Motor neuron (in vitro differentiated cells): ENCODE data around the gene VAPA. TPM values are rescaled to one million over a fixed set of nuclear protein-coding genes. Genes with fewer than 3 reads are reported as not detected.

Experiments
- ATAC-seq, 8 experiments: fragments of 200-7000 bp; cut with Tn5 transposase; replicated peaks in 6 of 8; 2 replicates each; pipeline ENCODE4 v1.8.0; 2021; ENCODE audit warnings: mild to moderate bottlenecking in 8 of 8, moderate library complexity in 8 of 8
- H3K27ac ChIP-seq, 2 donors: fragments of 250-450 bp; sonication (Bioruptor Pico); 2 replicates each; pipeline ENCODE4 v1.9.0; 2021; ENCODE audit warnings: antibody characterized with exemption in 2 of 2, mild to moderate bottlenecking in 2 of 2, moderate library complexity in 1 of 2
- H3K4me1 ChIP-seq, 2 donors: fragments of 250-450 bp; sonication (Bioruptor Pico); replicated peaks in 1 of 2; 2 replicates each; pipeline ENCODE4 v1.6.1; 2021; ENCODE audit warnings: antibody characterized with exemption in 2 of 2, mild to moderate bottlenecking in 2 of 2, moderate library complexity in 1 of 2
- H3K4me3 ChIP-seq, 5 donors: fragments of 250-450 bp; sonication (Bioruptor Pico); 2 replicates each; pipeline ENCODE4 v1.9.0; 2021; ENCODE audit warnings: antibody characterized with exemption in 5 of 5, mild to moderate bottlenecking in 5 of 5, moderate library complexity in 4 of 5
- WGBS, 10 experiments: fragments of 450-650 bp; shearing (Covaris generic); methylation state at CpG; one replicate each; pipeline ENCODE4 v1.0.0; 2022; 5-methylcytosine and 5-hydroxymethylcytosine counted together
- in situ Hi-C, 9 experiments: fragments of 400-800 bp; cut with MboI; loops; one replicate each; pipeline ENCODE4 v1.15.0; 2021; ENCODE audit warnings: low sequenced_read_pairs in 9 of 9, low pct_unique_long_range_greater_than_20kb in 2 of 9; ENCODE audit not compliant: unreplicated experiment in 9 of 9
- total RNA-seq, 8 experiments: library from RNA; unstranded; fragments of 300-600 nt; gene quantifications; 2 replicates each; pipeline versions ENCODE4 v1.2.3 to v1.2.4, GENCODE V29; 2022

Gene VAPA
- total RNA-seq, 8 experiments from 2014 or later = 81.6 to 188 (median 123) TPM

- Histone ChIP-seq H3K27ac (no peak overlapping the region), H3K4me1 (peaks cover 3 to 6% of the 10 kb centered on the region in 2 donors), H3K4me3 (no peak overlapping the region)
- 64 to 100% (median 92%) methylated on average over 1 of the region's 1 CpG; no CpG with 5 or more reads in 1 of the 10 experiments for WGBS, 10 experiments
- no peak for ATAC-seq
- in situ Hi-C loops = loop anchor here in 3 of 9 experiments (25.0 kb wide), 1 partner anchor 553 kb away; no protein-coding TSS in a partner anchor
Observed at GRCh38 chr18:9959564-9959963, 45.7 kb downstream of the VAPA start.

- WGBS, 10 experiments = 8 to 85% (median 62%) methylated on average over 4 to 7 of the region's 7 CpGs; no CpG with 5 or more reads in 1 of the 10 experiments
- Histone ChIP-seq H3K4me3 (no peak overlapping the region), H3K27ac (no peak overlapping the region), H3K4me1 (peaks cover 3 to 6% of the 10 kb centered on the region in 2 donors)
- in situ Hi-C loops = loop anchor here in 5 of 9 experiments (10.0 to 25.0 kb wide), 2 partner anchors 552 to 554 kb away; no protein-coding TSS in a partner anchor
- ATAC-seq = peak in 3 of 8 experiments; percentile 38 to 83 (median 46)
Observed at GRCh38 chr18:9960258-9960904, 46.6 kb downstream of the VAPA start.

- ATAC-seq = peak in 6 of 8 experiments; percentile 33 to 61 (median 44)
- in situ Hi-C loops = loop anchor here in 5 of 9 experiments (10.0 to 25.0 kb wide), 2 partner anchors 551 to 554 kb away; no protein-coding TSS in a partner anchor
- WGBS, 10 experiments = 0 to 84% (median 76%) methylated on average over 1 to 3 of the region's 3 CpGs; no CpG with 5 or more reads in 2 of the 10 experiments
- H3K27ac ChIP-seq = no peak overlapping the region
- no peak overlapping the region for H3K4me3 ChIP-seq
- H3K4me1 ChIP-seq = peaks cover 3 to 6% of the 10 kb centered on the region in 2 donors
Observed at GRCh38 chr18:9961041-9961440, 47.2 kb downstream of the VAPA start.

GRCh38 chr18:9965711-9966624 lies 52.2 kb downstream of the VAPA start:
- 73 to 98% (median 93%) methylated on average over 2 to 6 of the region's 9 CpGs; no CpG with 5 or more reads in 1 of the 10 experiments for WGBS, 10 experiments
- ATAC-seq = no peak
- in situ Hi-C loops = loop anchor here in 5 of 9 experiments (10.0 to 25.0 kb wide), 2 partner anchors 546 to 549 kb away; no protein-coding TSS in a partner anchor

GRCh38 chr18:9968081-9968848 lies 54.4 kb downstream of the VAPA start:
- H3K4me3 ChIP-seq = no peak overlapping the region
- 42 to 100% (median 93%) methylated on average over 1 to 15 of the region's 31 CpGs; no CpG with 5 or more reads in 2 of the 10 experiments for WGBS, 10 experiments
- in situ Hi-C loops = loop anchor here in 5 of 9 experiments (10.0 to 25.0 kb wide), 2 partner anchors 544 to 547 kb away; no protein-coding TSS in a partner anchor
- no peak overlapping the region for H3K27ac ChIP-seq
- peaks cover 3 to 6% of the 10 kb centered on the region in 2 donors for H3K4me1 ChIP-seq
- no peak for ATAC-seq

More at GRCh38 chr18:9965711-9966624, 52.2 kb downstream of the VAPA start:
- Histone ChIP-seq H3K4me1 (peaks cover 3 to 6% of the 10 kb centered on the region in 2 donors), H3K4me3 (no peak overlapping the region), H3K27ac (no peak overlapping the region)

- Histone ChIP-seq H3K4me1 (peaks cover under 1% of the 10 kb centered on the region in 2 donors), H3K4me3 (no peak overlapping the region), H3K27ac (no peak overlapping the region)
- no peak for ATAC-seq
- WGBS, 10 experiments = 20 to 92% (median 88%) methylated on average over 1 to 5 of the region's 14 CpGs; no CpG with 5 or more reads in 3 of the 10 experiments
- in situ Hi-C loops = loop anchor here in 5 of 9 experiments (10.0 to 25.0 kb wide), 2 partner anchors 543 to 546 kb away; no protein-coding TSS in a partner anchor
Observed at GRCh38 chr18:9969247-9969646, 55.4 kb downstream of the VAPA start.

- no peaks in the 10 kb centered on the region for H3K4me1 ChIP-seq
- no peak overlapping the region for H3K4me3 ChIP-seq
- no peak overlapping the region for H3K27ac ChIP-seq
- WGBS, 10 experiments = 0 to 7% (median 5%) methylated on average over 2 to 4 of the region's 4 CpGs; no CpG with 5 or more reads in 1 of the 10 experiments
- in situ Hi-C loops = loop anchor here in 6 of 9 experiments (10.0 to 25.0 kb wide), 3 partner anchors 541 to 553 kb away; partner anchors contain the start of gene NAPG (in 1 of the 6)
- peak; percentile 48 to 85 (median 70) for ATAC-seq
Observed at GRCh38 chr18:9971313-9971920, 57.6 kb downstream of the VAPA start.

GRCh38 chr18:9973470-9973869 lies 59.7 kb downstream of the VAPA start:
- Histone ChIP-seq H3K4me3 (no peak overlapping the region), H3K27ac (no peak overlapping the region), H3K4me1 (no peaks in the 10 kb centered on the region)
- ATAC-seq = peak in 1 of 8 experiments; percentile 68
- 20 to 76% (median 20%) methylated on average over 1 to 2 of the region's 4 CpGs; no CpG with 5 or more reads in 7 of the 10 experiments for WGBS, 10 experiments
- in situ Hi-C loops = loop anchor here in 6 of 9 experiments (10.0 to 25.0 kb wide), 3 partner anchors 539 to 551 kb away; partner anchors contain the start of gene NAPG (in 1 of the 6)

GRCh38 chr18:9974279-9974915 lies 60.6 kb downstream of the VAPA start:
- peak in 1 of 8 experiments; percentile 29 for ATAC-seq
- in situ Hi-C loops = loop anchor here in 6 of 9 experiments (10.0 to 25.0 kb wide), 3 partner anchors 538 to 550 kb away; partner anchors contain the start of gene NAPG (in 1 of the 6)
- Histone ChIP-seq H3K4me3 (no peak overlapping the region), H3K27ac (no peak overlapping the region), H3K4me1 (no peaks in the 10 kb centered on the region)
- WGBS, 10 experiments = 33 to 100% (median 100%) methylated on average over 1 of the region's 2 CpGs; no CpG with 5 or more reads in 6 of the 10 experiments

GRCh38 chr18:9975658-9976057 lies 61.8 kb downstream of the VAPA start:
- in situ Hi-C loops = loop anchor here in 4 of 9 experiments (10.0 to 25.0 kb wide), 3 partner anchors 537 to 549 kb away; partner anchors contain the start of gene NAPG (in 1 of the 4)
- no peaks in the 10 kb centered on the region for H3K4me1 ChIP-seq
- no peak overlapping the region for H3K27ac ChIP-seq
- H3K4me3 ChIP-seq = no peak overlapping the region
- ATAC-seq = no peak

GRCh38 chr18:9982711-9983110 lies 68.9 kb downstream of the VAPA start:
- no peak overlapping the region for H3K27ac ChIP-seq
- ATAC-seq = no peak
- in situ Hi-C loops = loop anchor here in 1 of 9 experiments (25.0 kb wide), 1 partner anchor 530 kb away; no protein-coding TSS in a partner anchor
- no peaks in the 10 kb centered on the region for H3K4me1 ChIP-seq
- 80 to 100% (median 100%) methylated on average over 1 to 3 of the region's 5 CpGs; no CpG with 5 or more reads in 6 of the 10 experiments for WGBS, 10 experiments
- H3K4me3 ChIP-seq = no peak overlapping the region
